Liver (tissue), 9 donors: ENCODE measurements around the gene ATP12A. TPM values are rescaled to one million over a fixed set of nuclear protein-coding genes. Genes with fewer than 3 reads are reported as not detected.

Source experiments
- DNase-seq: peaks from one replicate; pipeline ENCODE4 v3.0.0-alpha.2; 2017; ENCODE audit warnings: low spot score
- H3K27ac ChIP-seq, 2 donors: one replicate each; pipeline ENCODE4 v1.7.0; 2013; ENCODE audit warnings: inconsistent platforms in 2 of 2, low read length in 2 of 2, control low read depth in 1 of 2, low read depth in 1 of 2, mild to moderate bottlenecking in 1 of 2
- H3K27me3 ChIP-seq, 4 donors: one replicate each; pipeline versions ENCODE4 v1.6.1 to v1.7.0; 2013; ENCODE audit warnings: low read length in 3 of 4, inconsistent platforms in 1 of 4, mild to moderate bottlenecking in 1 of 4, moderate library complexity in 1 of 4; ENCODE audit not compliant: control insufficient read depth in 4 of 4, insufficient read depth in 4 of 4
- H3K36me3 ChIP-seq, 4 donors: one replicate each; pipeline versions ENCODE4 v1.6.1 to v1.7.0; 2013; ENCODE audit warnings: low read length in 3 of 4, mild to moderate bottlenecking in 3 of 4, low read depth in 1 of 4, moderate library complexity in 1 of 4; ENCODE audit not compliant: control insufficient read depth in 4 of 4, insufficient read depth in 3 of 4
- H3K4me1 ChIP-seq, 4 donors: one replicate each; pipeline versions ENCODE4 v1.6.1 to v1.7.0; 2013; ENCODE audit warnings: low read length in 3 of 4, mild to moderate bottlenecking in 3 of 4, moderate library complexity in 1 of 4; ENCODE audit not compliant: control insufficient read depth in 4 of 4, insufficient read depth in 4 of 4
- H3K4me3 ChIP-seq, 3 donors: one replicate each; pipeline versions ENCODE4 v1.6.1 to v1.7.0; 2013; ENCODE audit warnings: low read length in 3 of 3, control low read depth in 1 of 3, low read depth in 1 of 3, mild to moderate bottlenecking in 1 of 3
- H3K9ac ChIP-seq, 2 donors: one replicate each; pipeline ENCODE4 v1.7.0; 2013; ENCODE audit warnings: low read length in 2 of 2, mild to moderate bottlenecking in 2 of 2, moderate library complexity in 2 of 2, control low read depth in 1 of 2, low read depth in 1 of 2
- H3K9me3 ChIP-seq, 4 donors: one replicate each; pipeline versions ENCODE4 v1.6.1 to v1.7.0; 2013; ENCODE audit warnings: low read length in 3 of 4; ENCODE audit not compliant: control insufficient read depth in 4 of 4
- ATF3 ChIP-seq: IDR thresholded peaks from 2 replicates; pipeline ENCODE4 v1.6.1; 2016; ENCODE audit warnings: antibody characterized with exemption
- CTCF ChIP-seq: fragments of 150-350 bp; IDR thresholded peaks from 2 replicates; pipeline ENCODE4 v1.5.1; 2017; ENCODE audit warnings: improper control_type of control experiment, low read depth, low read length; ENCODE audit not compliant: missing input control
- EGR1 ChIP-seq, 2 donors: IDR thresholded peaks; 2 replicates each; pipeline ENCODE4 v1.6.1; 2016 to 2018; ENCODE audit warnings: antibody characterized with exemption in 2 of 2, low read depth in 2 of 2
- FOXA1 ChIP-seq: IDR thresholded peaks from 2 replicates; pipeline ENCODE4 v1.6.1; 2016; ENCODE audit warnings: antibody characterized with exemption
- FOXA2 ChIP-seq: IDR thresholded peaks from 2 replicates; pipeline ENCODE4 v1.6.1; 2016; ENCODE audit warnings: antibody characterized with exemption
- GABPA ChIP-seq, 2 donors: IDR thresholded peaks in 1 of 2; conservative IDR thresholded peaks in 1 of 2; 2 replicates each; pipeline ENCODE4 v1.6.1; 2016; ENCODE audit warnings: antibody characterized with exemption in 2 of 2, mild to moderate bottlenecking in 1 of 2, moderate library complexity in 1 of 2
- HNF4A ChIP-seq, 2 donors: conservative IDR thresholded peaks; 2 replicates each; pipeline ENCODE4 v1.6.1; 2016; ENCODE audit warnings: antibody characterized with exemption in 2 of 2, mild to moderate bottlenecking in 2 of 2
- HNF4G ChIP-seq: IDR thresholded peaks from 2 replicates; pipeline ENCODE4 v1.6.1; 2016; ENCODE audit warnings: antibody characterized with exemption
- JUND ChIP-seq, 2 donors: IDR thresholded peaks; 2 replicates each; pipeline ENCODE4 v1.6.1; 2016; ENCODE audit warnings: antibody characterized with exemption in 2 of 2
- MAX ChIP-seq: IDR thresholded peaks from 2 replicates; pipeline ENCODE4 v1.6.1; 2016; ENCODE audit warnings: antibody characterized with exemption
- NR2F2 ChIP-seq: IDR thresholded peaks from 2 replicates; pipeline ENCODE4 v1.6.1; 2016; ENCODE audit warnings: antibody characterized with exemption
- RAD21 ChIP-seq, 2 donors: IDR thresholded peaks; 2 replicates each; pipeline ENCODE4 v1.6.1; 2016; ENCODE audit warnings: antibody characterized with exemption in 2 of 2, mild to moderate bottlenecking in 2 of 2
- REST ChIP-seq: IDR thresholded peaks from 2 replicates; pipeline ENCODE4 v1.6.1; 2016; ENCODE audit warnings: antibody characterized with exemption, mild to moderate bottlenecking
- RXRA ChIP-seq, 2 donors: IDR thresholded peaks; 2 replicates each; pipeline ENCODE4 v1.6.1; 2017 to 2018; ENCODE audit warnings: antibody characterized with exemption in 2 of 2, mild to moderate bottlenecking in 1 of 2
- SP1 ChIP-seq: IDR thresholded peaks from 2 replicates; pipeline ENCODE4 v1.6.1; 2018; ENCODE audit warnings: antibody characterized with exemption, mild to moderate bottlenecking
- TAF1 ChIP-seq: conservative IDR thresholded peaks from 2 replicates; pipeline ENCODE4 v1.6.1; 2016; ENCODE audit warnings: antibody characterized with exemption, mild to moderate bottlenecking
- YY1 ChIP-seq: IDR thresholded peaks from 2 replicates; pipeline ENCODE4 v1.6.1; 2016; ENCODE audit warnings: antibody characterized with exemption, mild to moderate bottlenecking
- ZBTB33 ChIP-seq: IDR thresholded peaks from 2 replicates; pipeline ENCODE4 v1.6.1; 2016; ENCODE audit warnings: antibody characterized with exemption
- WGBS: extraction: QIAGEN DNeasy Blood & Tissue Kit; methylation state at CpG from one replicate; pipeline ENCODE4 v1.1.7; 2013; 5-methylcytosine and 5-hydroxymethylcytosine counted together
- polyA plus RNA-seq, 2 donors: library from polyadenylated mRNA; stranded (reverse) in 1 of 2; unstranded in 1 of 2; fragments of 200-250 nt in 1 of 2; fragments of >200 nt in 1 of 2; fragmentation: Nextera tagmentation in 1 of 2; extraction: Ambion mirVana in 1 of 2; gene quantifications; one replicate each; pipeline versions ENCODE4 v1.2.1 to v1.2.3, GENCODE V29; 2013 to 2015
- total RNA-seq, 2 donors: library from RNA; depleted of rRNA; stranded (reverse); fragments of >200 nt; gene quantifications; one replicate each; pipeline ENCODE4 v1.2.3, GENCODE V29; 2014
- donor health status: healthy.
- donor health status: healthy.
- donor health status: healthy.
- donor health status: healthy.
- donor health status: healthy.

ATP12A gene
- total and polyA plus RNA-seq, 4 donors, result under 0.01 TPM; not detected in 3

GRCh38 chr13:24741791-24742190 is 61.6 kb downstream of the ATP12A start:
- 62% methylated on average over 8 of the region's 8 CpGs for WGBS

More at GRCh38 chr13:24741791-24742190, 61.6 kb downstream of the ATP12A start:
- H3K9me3 ChIP-seq, result no peaks in the 10 kb centered on the region
- H3K9ac ChIP-seq, result no peak overlapping the region
- H3K4me3 ChIP-seq, result no peak overlapping the region
- TF ChIP-seq RAD21 (IDR thresholded peaks at IDR 0.05) (no peak), ATF3 (no peak), REST (no peak), TAF1 (no peak), FOXA1 (no peak), MAX (no peak), NR2F2 (no peak), RXRA (IDR thresholded peaks at IDR 0.05) (no peak), EGR1 (IDR thresholded peaks at IDR 0.05; ENCODE audit: low read depth in 2 of 2) (no peak), GABPA (IDR thresholded peaks at IDR 0.05 in 1 of 2, conservative IDR thresholded peaks at IDR 0.05 in 1 of 2) (no peak), FOXA2 (no peak), HNF4A (conservative IDR thresholded peaks at IDR 0.05) (no peak), CTCF (no peak), JUND (IDR thresholded peaks at IDR 0.05) (no peak), SP1 (no peak), HNF4G (no peak), ZBTB33 (no peak), YY1 (no peak)
- peaks cover 0 to 11% (median 0%) of the 10 kb centered on the region in 4 donors for H3K27me3 ChIP-seq
- H3K36me3 ChIP-seq, result no peaks in the 10 kb centered on the region
- H3K4me1 ChIP-seq, result peaks cover 0 to 8% (median 4%) of the 10 kb centered on the region in 4 donors
- H3K27ac ChIP-seq, result no peak overlapping the region
- no peak for DNase-seq
